GM18867 (cell line): Measurements from ENCODE around the gene ANO8.

ENCODE experiments used
- ATAC-seq: cut with Tn5 transposase; IDR thresholded peaks from one replicate; pipeline ENCODE4 v1.9.1; 2021; ENCODE audit warnings: mild to moderate bottlenecking, moderate library complexity; ENCODE audit not compliant: unreplicated experiment

ANO8 gene

GRCh38 chr19:17346109-17346671, 11.5 kb upstream of the ANO8 start:
- ATAC-seq, result peak; percentile 56

GRCh38 chr19:17341845-17342244, 7.2 kb upstream of the ANO8 start:
- ATAC-seq, result no peak

GRCh38 chr19:17341386-17341785, 6.7 kb upstream of the ANO8 start:
- ATAC-seq, result no peak

- no peak for ATAC-seq
These were observed 6.3 kb upstream of the ANO8 start for GRCh38 chr19:17340871-17341357.

GRCh38 chr19:17340302-17340870, 5.7 kb upstream of the ANO8 start:
- ATAC-seq, result no peak

GRCh38 chr19:17339088-17339741, 4.6 kb upstream of the ANO8 start:
- ATAC-seq, result no peak

GRCh38 chr19:17338433-17339078, 3.9 kb upstream of the ANO8 start:
- no peak for ATAC-seq

GRCh38 chr19:17337675-17338432, 3.2 kb upstream of the ANO8 start:
- peak; percentile 3 for ATAC-seq

GRCh38 chr19:17336872-17337674, 2.4 kb upstream of the ANO8 start, which contains the start of gene GTPBP3:
Gene GTPBP3, plus strand, starts transcription at chr19:17337553. Its CDS starts 59 bp downstream, at chr19:17337612.
- ATAC-seq, result peak; percentile 72

GRCh38 chr19:17335575-17335974, 920 bp upstream of the ANO8 start:
- ATAC-seq, result no peak

GRCh38 chr19:17333611-17334413, 843 bp downstream of the ANO8 start:
- no peak for ATAC-seq

GRCh38 chr19:17332677-17333581, 1.7 kb downstream of the ANO8 start:
- ATAC-seq, result no peak

- no peak for ATAC-seq
These were observed 2.3 kb downstream of the ANO8 start for GRCh38 chr19:17332360-17332676.

GRCh38 chr19:17331045-17331558, 3.6 kb downstream of the ANO8 start:
- no peak for ATAC-seq

GRCh38 chr19:17330262-17331044, 4.2 kb downstream of the ANO8 start:
- no peak for ATAC-seq

- no peak for ATAC-seq
These were observed 5.0 kb downstream of the ANO8 start for GRCh38 chr19:17329366-17330261.
